Camera-type eye (tissue), 1 donor: ENCODE results near the gene DTX3L. TPM values are rescaled to one million over a fixed set of nuclear protein-coding genes. Genes with fewer than 3 reads are reported as not detected.

Experiments used
- total RNA-seq: library from RNA; depleted of rRNA; stranded (reverse); fragments of >200 nt; gene quantifications from one replicate; pipeline ENCODE4 v1.2.3, GENCODE V29; 2014

DTX3L gene
- total RNA-seq = 13.0 TPM

DNA sequence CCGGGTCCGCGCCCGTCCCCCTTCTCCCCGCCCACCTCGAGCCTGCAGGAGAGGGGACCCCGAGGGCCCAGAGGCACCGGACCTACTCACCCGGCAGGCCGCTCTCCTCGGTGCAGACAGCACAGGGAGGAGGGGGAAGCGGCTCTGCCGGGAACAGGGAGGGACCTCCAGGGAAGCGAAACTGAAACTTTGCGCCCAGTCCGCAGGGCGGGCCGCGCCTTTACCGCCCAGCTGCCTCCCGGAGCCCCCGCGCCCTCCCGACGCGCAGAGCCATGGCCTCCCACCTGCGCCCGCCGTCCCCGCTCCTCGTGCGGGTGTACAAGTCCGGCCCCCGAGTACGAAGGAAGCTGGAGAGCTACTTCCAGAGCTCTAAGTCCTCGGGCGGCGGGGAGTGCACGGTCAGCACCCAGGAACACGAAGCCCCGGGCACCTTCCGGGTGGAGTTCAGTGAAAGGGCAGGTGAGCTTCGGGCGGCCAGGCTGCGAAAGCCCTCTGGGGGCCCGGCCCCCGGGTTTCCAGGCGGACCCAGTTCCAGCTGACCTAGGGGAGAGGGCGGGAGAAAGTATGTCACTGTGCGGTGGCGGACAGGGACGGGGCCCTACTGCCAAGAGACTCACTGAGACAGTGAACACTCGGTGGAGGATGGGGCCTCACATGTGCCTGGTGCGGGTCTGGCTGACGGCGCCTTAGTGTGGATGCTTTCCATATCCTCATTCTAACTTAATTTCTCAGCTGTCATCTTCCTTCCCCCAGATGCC lies at the start of gene DTX3L, which contains the start of gene PARP9:
Gene DTX3L, plus strand, starts transcription at position 184 of the 758 bp plus-strand sequence. Its CDS starts 89 bp downstream, at position 273.
Gene PARP9, minus strand, starts transcription at position 146 of the 758 bp plus-strand sequence. CDS start 4,680 bp downstream, outside the sequence.

DNA sequence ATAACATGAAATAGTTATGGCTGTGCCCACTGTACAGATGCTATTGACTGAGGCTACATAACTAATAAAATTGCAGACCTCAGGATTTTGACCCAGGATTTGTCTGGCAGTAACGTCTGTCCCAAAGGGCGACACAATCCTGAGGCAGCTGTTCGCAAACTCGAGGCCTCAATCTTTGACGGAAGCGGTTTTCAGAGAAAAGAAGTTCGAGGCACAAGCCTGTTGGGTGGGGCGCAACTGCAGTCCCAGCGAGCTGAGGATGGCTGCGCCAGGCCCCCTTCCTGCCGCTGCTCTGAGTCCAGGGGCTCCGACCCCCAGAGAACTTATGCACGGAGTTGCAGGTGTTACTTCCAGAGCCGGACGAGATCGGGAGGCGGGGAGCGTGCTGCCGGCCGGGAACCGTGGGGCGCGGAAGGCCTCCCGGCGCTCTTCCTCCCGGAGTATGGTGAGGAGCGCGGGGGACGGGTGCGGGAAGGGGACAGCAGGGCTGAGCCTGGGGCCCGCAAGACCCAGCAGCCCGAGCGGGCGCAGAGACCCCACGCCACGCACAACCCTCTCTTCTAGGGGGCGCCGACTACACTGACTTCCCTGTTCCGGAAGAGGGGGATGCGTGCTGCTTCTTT lies 13.4 kb downstream of the DTX3L start, which contains the start of gene PARP15:
Gene PARP15, plus strand, starts transcription at position 242 of the 623 bp plus-strand sequence. Its CDS starts 18 bp downstream, at position 260.

Other genes with a start within 250 kb of the DTX3L start
- not detected for gene CSTA, start 239.1 kb upstream of the DTX3L start, total RNA-seq
- 22.8 TPM for gene MIX23, start 181.1 kb upstream of the DTX3L start, total RNA-seq
- gene FAM162A, start 180.2 kb upstream of the DTX3L start, total RNA-seq = 15.4 TPM
- gene WDR5B, start 148.3 kb upstream of the DTX3L start, total RNA-seq = 8.7 TPM
- gene KPNA1, start 49.4 kb upstream of the DTX3L start, total RNA-seq = 68.6 TPM
- gene PARP9, start within 50 bp of the DTX3L start, total RNA-seq = 15.2 TPM
- 0.82 TPM for gene PARP15, start 13.3 kb downstream of the DTX3L start, total RNA-seq
- 29.6 TPM for gene PARP14, start 116.5 kb downstream of the DTX3L start, total RNA-seq
- gene HSPBAP1, start 229.5 kb downstream of the DTX3L start, total RNA-seq = 12.5 TPM
- gene SLC49A4, start 230.7 kb downstream of the DTX3L start, total RNA-seq = 24.1 TPM